Loucy (cell line): Measurements from ENCODE around the gene CD58.

Experiments used
- CTCF ChIP-seq: fragments of 200-600 bp; sonication (generic); conservative IDR thresholded peaks from 2 replicates; pipeline ENCODE4 v1.5.1; 2014; ENCODE audit warnings: mild to moderate bottlenecking, antibody characterized with exemption, low read length
- EZH2phosphoT487 ChIP-seq: fragments of 200-600 bp; IDR thresholded peaks from 2 replicates; pipeline ENCODE4 v1.6.1; 2018; ENCODE audit warnings: antibody characterized with exemption, mild to moderate bottlenecking, moderate library complexity, borderline replicate concordance

DNA sequence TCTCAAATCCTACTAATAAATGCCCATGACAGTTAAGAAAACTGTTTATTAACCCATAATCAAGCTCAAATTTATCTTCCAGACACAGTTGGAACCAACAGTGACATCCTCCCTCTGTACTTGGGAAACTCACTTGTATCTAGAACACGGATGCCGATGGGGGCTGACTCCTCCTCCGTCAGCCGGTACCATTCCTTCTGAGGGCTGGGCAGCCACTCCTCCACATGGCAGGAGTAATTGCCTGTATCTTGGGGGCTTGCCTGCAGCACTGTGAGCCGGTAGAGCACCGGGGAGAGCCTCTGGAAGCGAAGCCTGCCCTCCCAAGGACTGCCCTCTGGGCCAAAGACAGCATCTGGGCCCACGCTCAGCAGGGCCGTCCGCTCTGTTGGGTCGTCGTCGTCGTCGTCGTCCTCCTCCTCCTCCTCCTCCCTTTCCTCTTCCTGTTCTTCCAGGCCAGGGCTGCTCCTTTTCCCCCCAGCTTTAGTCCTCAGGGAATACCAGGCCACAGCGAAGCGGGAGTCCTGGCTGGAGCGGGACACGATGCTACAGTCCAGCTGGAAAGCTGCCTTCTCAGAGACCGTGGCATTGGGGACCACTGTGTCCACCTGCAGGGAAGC is 8.5 kb upstream of the CD58 start:
- TF ChIP-seq CTCF (no peak), EZH2phosphoT487 (no peak)
